Breast epithelium (tissue), 3 donors: ENCODE results near the gene NELL2.

Experiments used
- POLR2AphosphoS5 ChIP-seq, 3 donors: sonication (generic); formaldehyde crosslinking; IDR thresholded peaks; one replicate each; pipeline ENCODE4 v1.6.1; 2017; ENCODE audit warnings: antibody characterized with exemption in 3 of 3
- TF ChIP-seq, protein P1 (sequence below), 3 donors: fragments of 450-650 bp; IDR thresholded peaks; one replicate each; pipeline ENCODE4 v1.5.1; 2016 to 2017; ENCODE audit warnings: antibody characterized with exemption in 3 of 3, mild to moderate bottlenecking in 3 of 3, moderate library complexity in 3 of 3

GRCh38 chr12:44519931-44520330, 356.2 kb downstream of the NELL2 start:
- TF ChIP-seq, protein P1, sequence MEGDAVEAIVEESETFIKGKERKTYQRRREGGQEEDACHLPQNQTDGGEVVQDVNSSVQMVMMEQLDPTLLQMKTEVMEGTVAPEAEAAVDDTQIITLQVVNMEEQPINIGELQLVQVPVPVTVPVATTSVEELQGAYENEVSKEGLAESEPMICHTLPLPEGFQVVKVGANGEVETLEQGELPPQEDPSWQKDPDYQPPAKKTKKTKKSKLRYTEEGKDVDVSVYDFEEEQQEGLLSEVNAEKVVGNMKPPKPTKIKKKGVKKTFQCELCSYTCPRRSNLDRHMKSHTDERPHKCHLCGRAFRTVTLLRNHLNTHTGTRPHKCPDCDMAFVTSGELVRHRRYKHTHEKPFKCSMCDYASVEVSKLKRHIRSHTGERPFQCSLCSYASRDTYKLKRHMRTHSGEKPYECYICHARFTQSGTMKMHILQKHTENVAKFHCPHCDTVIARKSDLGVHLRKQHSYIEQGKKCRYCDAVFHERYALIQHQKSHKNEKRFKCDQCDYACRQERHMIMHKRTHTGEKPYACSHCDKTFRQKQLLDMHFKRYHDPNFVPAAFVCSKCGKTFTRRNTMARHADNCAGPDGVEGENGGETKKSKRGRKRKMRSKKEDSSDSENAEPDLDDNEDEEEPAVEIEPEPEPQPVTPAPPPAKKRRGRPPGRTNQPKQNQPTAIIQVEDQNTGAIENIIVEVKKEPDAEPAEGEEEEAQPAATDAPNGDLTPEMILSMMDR (IDR thresholded peaks at IDR 0.05) = no peak
- TF ChIP-seq POLR2AphosphoS5 (IDR thresholded peaks at IDR 0.05) = no peak
